Karpas-422 (cell line): ENCODE measurements around the gene SYCP3. TPM values are rescaled to one million over a fixed set of nuclear protein-coding genes. Genes with fewer than 3 reads are reported as not detected.
A peak's percentile ranks its signal among the peaks of the same experiment; 100 is the strongest.
"Not testable (repeated sequence)": the region's sequence is repeated elsewhere in the genome, so short reads cannot be mapped to it uniquely, and the experiment has no call there.

Source experiments
- DNase-seq: peaks from one replicate; pipeline ENCODE4 v3.0.0-alpha.2; 2015
- H2AFZ ChIP-seq: fragments of 200-600 bp; sonication (generic); 2 replicates; pipeline ENCODE4 v1.6.1; 2014; ENCODE audit warnings: antibody characterized with exemption, low read length, mixed read lengths
- H3K27ac ChIP-seq: fragments of 200-600 bp; sonication (generic); 2 replicates; pipeline ENCODE4 v1.5.1; 2014; ENCODE audit warnings: mild to moderate bottlenecking, low read length, moderate library complexity
- H3K27me3 ChIP-seq: fragments of 200-600 bp; sonication (generic); 2 replicates; pipeline ENCODE4 v1.6.1; 2014; ENCODE audit warnings: low read length, mixed read lengths
- H3K36me3 ChIP-seq: fragments of 200-600 bp; sonication (generic); 2 replicates; pipeline ENCODE4 v1.6.1; 2014; ENCODE audit warnings: low read length, mixed read lengths; ENCODE audit not compliant: insufficient read depth
- H3K4me1 ChIP-seq: fragments of 200-600 bp; sonication (generic); 2 replicates; pipeline ENCODE4 v1.6.1; 2014; ENCODE audit warnings: mild to moderate bottlenecking, low read length, mixed read lengths
- H3K4me2 ChIP-seq: fragments of 200-600 bp; sonication (generic); 2 replicates; pipeline ENCODE4 v1.6.1; 2014; ENCODE audit warnings: low read length, low read depth, mild to moderate bottlenecking; ENCODE audit not compliant: poor library complexity, severe bottlenecking
- H3K4me3 ChIP-seq: fragments of 200-600 bp; sonication (generic); 2 replicates; pipeline ENCODE4 v1.5.1; 2014; ENCODE audit warnings: mild to moderate bottlenecking, antibody characterized with exemption, low read length, mixed read lengths
- H3K79me2 ChIP-seq: fragments of 200-600 bp; sonication (generic); 2 replicates; pipeline ENCODE4 v1.6.1; 2014; ENCODE audit warnings: mild to moderate bottlenecking, low read length, mixed read lengths
- H3K9ac ChIP-seq: fragments of 200-600 bp; sonication (generic); 2 replicates; pipeline ENCODE4 v1.6.0; 2014; ENCODE audit warnings: low read length
- H3K9me2 ChIP-seq: fragments of 200-600 bp; sonication (generic), shearing (Covaris generic); replicated peaks from 2 replicates; pipeline ENCODE4 v1.6.0; 2014; ENCODE audit warnings: mild to moderate bottlenecking, low read length, moderate library complexity; ENCODE audit not compliant: insufficient read depth
- H3K9me3 ChIP-seq: fragments of 300-700, 200-600 bp; sonication (generic); 2 replicates; pipeline ENCODE4 v1.6.1; 2014; ENCODE audit warnings: low read length, mixed read lengths
- H4K20me1 ChIP-seq: fragments of 200-600 bp; sonication (generic); 2 replicates; pipeline ENCODE4 v1.6.1; 2014; ENCODE audit warnings: mild to moderate bottlenecking, antibody characterized with exemption, low read length, low read depth; ENCODE audit not compliant: insufficient read depth
- total RNA-seq: library from RNA; depleted of rRNA; stranded (reverse); fragments of >200 nt; shearing (Covaris generic); gene quantifications from 2 replicates; pipeline ENCODE4 v1.2.3, GENCODE V29; 2014; ENCODE audit warnings: low replicate concordance

SYCP3 gene
- total RNA-seq, 1 experiment from 2014 or later = not detected

DNA sequence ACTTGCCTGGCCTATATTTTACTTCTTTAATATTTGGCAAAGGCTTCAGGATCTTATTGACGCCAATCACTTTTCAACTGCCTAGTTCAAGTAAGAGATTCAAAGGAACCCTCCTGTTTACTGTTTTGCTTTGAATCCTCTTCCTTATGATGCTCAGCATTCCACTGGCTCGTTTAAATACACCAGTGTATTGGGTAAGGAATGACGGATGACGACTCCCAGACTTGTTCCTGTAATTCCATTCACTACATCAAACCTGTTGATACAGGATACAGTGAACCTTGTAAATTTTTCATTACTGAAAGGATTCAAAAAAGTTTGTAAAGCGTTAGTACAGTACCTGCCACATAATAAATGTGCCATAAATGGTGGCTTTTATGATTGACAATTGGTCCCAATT lies 1.7 kb upstream of the SYCP3 start:
- no peak overlapping the region for H2AFZ ChIP-seq
- no peak overlapping the region for H3K27ac ChIP-seq
- H3K36me3 ChIP-seq = no peaks in the 10 kb centered on the region
- H3K9me3 ChIP-seq = no peaks in the 10 kb centered on the region
- H3K79me2 ChIP-seq = no peaks in the 10 kb centered on the region
- no peaks in the 10 kb centered on the region for H3K4me1 ChIP-seq
- H3K27me3 ChIP-seq = no peaks in the 10 kb centered on the region
- no peak overlapping the region for H3K9ac ChIP-seq
- H3K4me3 ChIP-seq = no peak overlapping the region
- no peaks in the 10 kb centered on the region for H4K20me1 ChIP-seq
- no peak overlapping the region for H3K4me2 ChIP-seq
- no peaks in the 10 kb centered on the region for H3K9me2 ChIP-seq
- DNase-seq = no peak

DNA sequence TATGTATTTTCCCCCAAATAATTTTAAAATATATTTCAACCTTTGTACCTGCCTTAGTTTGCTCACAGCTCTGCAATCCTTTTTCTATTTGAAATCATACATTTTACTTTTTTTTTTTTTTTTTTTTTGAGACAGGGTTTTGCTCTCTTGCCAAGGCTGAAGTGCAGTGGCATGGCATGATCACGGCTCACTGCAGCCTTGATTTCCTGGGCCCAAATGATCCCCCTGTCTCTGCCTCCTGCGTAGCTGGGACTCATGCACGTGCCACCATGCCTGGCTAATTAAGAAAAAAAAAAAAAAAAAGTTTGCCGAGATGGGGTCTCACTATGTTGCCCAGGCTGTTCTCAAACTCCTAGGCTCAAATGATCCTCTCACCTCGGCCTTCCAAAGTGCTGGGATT lies 1.3 kb upstream of the SYCP3 start:
- H3K27ac ChIP-seq = no peak overlapping the region
- no peaks in the 10 kb centered on the region for H3K4me1 ChIP-seq
- H3K4me2 ChIP-seq = no peak overlapping the region
- no peaks in the 10 kb centered on the region for H3K9me2 ChIP-seq
- H3K79me2 ChIP-seq = no peaks in the 10 kb centered on the region
- peak; percentile 12 for DNase-seq
- H3K27me3 ChIP-seq = no peaks in the 10 kb centered on the region
- H2AFZ ChIP-seq = no peak overlapping the region
- H4K20me1 ChIP-seq = no peaks in the 10 kb centered on the region
- H3K9me3 ChIP-seq = no peaks in the 10 kb centered on the region
- no peak overlapping the region for H3K4me3 ChIP-seq
- no peaks in the 10 kb centered on the region for H3K36me3 ChIP-seq
- no peak overlapping the region for H3K9ac ChIP-seq

DNA sequence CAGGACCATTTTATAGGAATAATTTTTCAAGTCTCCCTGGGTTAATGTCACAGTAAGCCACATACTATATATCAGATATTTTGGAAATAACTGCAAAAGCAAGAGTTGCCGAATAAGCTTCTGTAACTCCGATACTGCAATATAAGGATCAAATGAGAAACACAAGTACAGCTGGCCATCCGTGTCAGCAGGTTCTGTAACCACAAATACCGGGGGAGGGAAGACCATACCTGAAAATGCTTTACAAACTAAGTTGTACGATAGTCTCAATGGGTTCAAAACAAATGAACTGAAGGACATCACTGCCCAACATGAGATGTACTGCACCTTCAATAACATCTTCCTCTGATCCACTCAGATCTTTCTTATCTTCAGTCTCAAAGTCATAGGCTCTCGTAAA lies 1.8 kb downstream of the SYCP3 start:
- no peak overlapping the region for H3K4me3 ChIP-seq
- H3K9ac ChIP-seq = no peak overlapping the region
- no peaks in the 10 kb centered on the region for H4K20me1 ChIP-seq
- H3K79me2 ChIP-seq = no peaks in the 10 kb centered on the region
- DNase-seq = no peak
- no peak overlapping the region for H3K27ac ChIP-seq
- H3K4me2 ChIP-seq = no peak overlapping the region
- H3K27me3 ChIP-seq = no peaks in the 10 kb centered on the region
- no peaks in the 10 kb centered on the region for H3K9me2 ChIP-seq
- no peaks in the 10 kb centered on the region for H3K4me1 ChIP-seq
- no peaks in the 10 kb centered on the region for H3K36me3 ChIP-seq
- H3K9me3 ChIP-seq = no peaks in the 10 kb centered on the region
- H2AFZ ChIP-seq = no peak overlapping the region

DNA sequence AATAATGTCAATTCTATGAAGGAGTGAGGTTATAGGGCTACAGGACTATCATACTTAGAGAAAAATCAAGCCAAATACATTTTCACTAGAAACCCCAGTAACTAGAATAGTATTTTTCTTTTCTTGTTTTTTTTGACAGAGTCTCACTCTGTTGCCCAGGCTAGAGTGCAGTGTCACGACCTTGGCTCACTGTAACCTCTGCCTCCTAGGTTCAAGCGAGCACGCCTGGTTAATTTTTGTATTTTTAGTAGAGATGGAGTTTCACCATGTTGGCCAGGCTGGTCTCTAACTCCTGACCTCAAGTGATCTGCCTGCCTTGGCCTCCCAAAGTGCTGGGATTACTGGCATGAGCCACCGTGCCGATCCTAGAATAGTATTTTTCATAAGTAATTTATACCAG lies 4.8 kb downstream of the SYCP3 start:
- H2AFZ ChIP-seq, H3K4me2 ChIP-seq, H4K20me1 ChIP-seq, H3K79me2 ChIP-seq, H3K4me3 ChIP-seq, H3K9ac ChIP-seq, H3K27me3 ChIP-seq, H3K27ac ChIP-seq, H3K4me1 ChIP-seq, H3K36me3 ChIP-seq, H3K9me2 ChIP-seq, DNase-seq, H3K9me3 ChIP-seq: not testable (repeated sequence)

DNA sequence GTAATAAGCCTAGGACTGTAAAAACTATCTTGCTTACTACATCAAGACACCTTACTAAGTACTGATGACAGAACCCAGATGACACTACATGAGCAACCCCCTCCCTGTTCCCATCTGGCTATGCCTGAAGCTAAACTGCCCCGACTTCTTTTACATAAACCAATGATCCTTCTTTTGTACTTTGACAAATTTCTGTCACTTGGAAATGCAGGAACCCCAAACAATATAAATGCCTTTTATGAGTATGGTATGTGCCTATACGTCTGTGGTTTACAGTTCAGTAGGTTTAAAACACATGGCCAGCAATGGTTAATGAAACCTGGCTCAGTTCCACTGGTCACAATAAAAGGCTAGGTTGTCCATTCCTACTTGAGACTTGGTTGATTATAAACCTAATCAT lies 6.1 kb downstream of the SYCP3 start:
- Histone ChIP-seq H4K20me1 (no peaks in the 10 kb centered on the region), H3K9me3 (no peaks in the 10 kb centered on the region), H3K27ac (no peak overlapping the region), H3K9ac (no peak overlapping the region), H3K4me2 (no peak overlapping the region), H3K4me3 (no peak overlapping the region), H3K79me2 (no peaks in the 10 kb centered on the region), H2AFZ (no peak overlapping the region), H3K36me3 (no peaks in the 10 kb centered on the region), H3K9me2 (no peaks in the 10 kb centered on the region), H3K4me1 (no peaks in the 10 kb centered on the region), H3K27me3 (no peaks in the 10 kb centered on the region)
- no peak for DNase-seq

DNA sequence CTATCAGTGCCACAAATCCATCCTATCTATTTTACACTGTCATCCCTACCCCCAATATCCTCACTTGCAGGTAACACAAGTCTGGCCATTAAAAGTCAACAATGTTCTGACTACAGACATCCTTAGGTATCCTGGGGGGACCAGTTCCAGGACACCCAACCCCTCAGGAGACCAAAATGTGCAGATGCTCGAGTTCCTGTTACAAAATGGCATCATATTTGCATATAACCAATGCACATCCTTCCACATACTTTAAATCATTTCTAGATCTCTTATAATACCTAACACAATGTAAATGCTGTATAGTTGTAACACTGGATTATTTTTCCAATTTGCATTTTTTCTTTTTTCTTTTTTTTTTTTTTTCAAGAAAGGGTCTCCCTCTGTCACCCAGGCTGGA lies 6.9 kb downstream of the SYCP3 start:
- Histone ChIP-seq H3K4me3 (no peak overlapping the region), H2AFZ (no peak overlapping the region), H3K36me3 (no peaks in the 10 kb centered on the region), H3K9me2 (no peaks in the 10 kb centered on the region), H3K4me1 (no peaks in the 10 kb centered on the region), H3K27me3 (no peaks in the 10 kb centered on the region), H3K27ac (no peak overlapping the region), H3K9ac (no peak overlapping the region), H4K20me1 (no peaks in the 10 kb centered on the region), H3K9me3 (no peaks in the 10 kb centered on the region), H3K4me2 (no peak overlapping the region), H3K79me2 (no peaks in the 10 kb centered on the region)
- DNase-seq = no peak

DNA sequence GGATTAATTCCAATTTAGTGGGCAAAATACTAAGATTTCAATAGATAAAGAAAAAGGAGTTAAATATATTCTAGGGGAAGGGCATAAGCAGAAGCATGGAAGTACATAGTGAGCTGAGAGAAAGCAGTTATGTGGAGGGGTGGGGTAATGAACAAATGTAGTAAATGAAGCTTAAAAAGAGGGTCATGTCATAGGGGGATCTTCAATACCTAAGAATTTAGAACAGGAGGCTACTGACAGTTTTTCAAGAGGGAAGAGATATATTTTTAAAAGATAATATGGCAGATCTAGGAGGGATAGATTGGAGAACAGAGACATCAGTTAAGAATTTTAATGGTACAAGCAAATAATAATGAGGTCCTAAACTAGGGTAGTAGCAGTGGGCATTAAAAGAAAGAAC lies 9.4 kb downstream of the SYCP3 start:
- no peak overlapping the region for H3K4me3 ChIP-seq
- no peaks in the 10 kb centered on the region for H3K9me2 ChIP-seq
- H2AFZ ChIP-seq = no peak overlapping the region
- no peaks in the 10 kb centered on the region for H3K27me3 ChIP-seq
- H3K4me1 ChIP-seq = no peaks in the 10 kb centered on the region
- no peak overlapping the region for H3K4me2 ChIP-seq
- no peaks in the 10 kb centered on the region for H4K20me1 ChIP-seq
- no peak overlapping the region for H3K27ac ChIP-seq
- DNase-seq = no peak
- no peaks in the 10 kb centered on the region for H3K36me3 ChIP-seq
- H3K9me3 ChIP-seq = no peaks in the 10 kb centered on the region
- H3K9ac ChIP-seq = no peak overlapping the region
- no peaks in the 10 kb centered on the region for H3K79me2 ChIP-seq

DNA sequence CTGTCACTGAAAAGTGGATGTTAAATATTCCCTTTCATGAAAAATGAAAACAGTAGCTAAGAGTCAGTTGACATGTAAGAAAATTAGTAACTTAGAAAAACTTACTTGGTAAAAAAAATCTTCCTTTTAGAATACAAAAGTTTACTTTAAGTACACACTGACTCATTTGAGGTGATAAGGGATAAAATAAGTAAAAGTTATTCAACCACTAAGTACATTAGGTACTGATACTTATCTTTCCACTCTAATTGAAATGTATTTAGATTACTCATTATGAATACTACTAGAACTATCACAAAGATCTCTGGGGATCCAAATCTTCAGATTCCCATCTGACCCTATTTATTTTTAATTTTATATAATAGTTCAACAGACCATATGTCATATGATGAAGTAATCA lies 12.2 kb downstream of the SYCP3 start:
- H3K79me2 ChIP-seq = no peaks in the 10 kb centered on the region
- H3K36me3 ChIP-seq = no peaks in the 10 kb centered on the region
- H3K9ac ChIP-seq = no peak overlapping the region
- no peaks in the 10 kb centered on the region for H4K20me1 ChIP-seq
- H3K4me2 ChIP-seq = no peak overlapping the region
- H3K4me3 ChIP-seq = no peak overlapping the region
- H3K27ac ChIP-seq = no peak overlapping the region
- H3K27me3 ChIP-seq = no peaks in the 10 kb centered on the region
- H3K9me2 ChIP-seq = no peaks in the 10 kb centered on the region
- no peaks in the 10 kb centered on the region for H3K9me3 ChIP-seq
- DNase-seq = no peak
- H3K4me1 ChIP-seq = no peaks in the 10 kb centered on the region
- H2AFZ ChIP-seq = no peak overlapping the region

DNA sequence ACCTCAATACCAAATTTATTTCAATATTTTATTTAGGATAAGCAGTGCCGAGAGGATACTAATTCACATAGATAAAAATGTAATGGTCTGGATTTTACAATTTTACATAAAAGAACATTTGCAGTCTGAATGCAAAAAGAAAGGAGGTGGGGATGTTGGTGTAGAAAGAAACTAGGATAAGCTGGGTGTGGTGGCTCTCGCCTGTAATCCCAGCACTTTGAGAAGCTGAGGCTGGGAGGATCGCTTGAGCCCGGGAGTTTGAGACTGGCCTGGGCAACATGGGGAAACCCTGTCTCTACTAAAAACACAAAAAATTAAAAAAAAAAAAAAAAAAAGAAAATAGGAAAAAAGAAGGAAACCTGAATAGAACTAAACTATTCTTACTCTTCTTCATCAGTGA lies 16.9 kb downstream of the SYCP3 start:
- Histone ChIP-seq H3K9me2 (no peaks in the 10 kb centered on the region), H3K4me1 (no peaks in the 10 kb centered on the region), H3K27ac (no peak overlapping the region), H3K4me3 (no peak overlapping the region), H3K4me2 (no peak overlapping the region), H2AFZ (no peak overlapping the region), H3K36me3 (no peaks in the 10 kb centered on the region), H3K9ac (no peak overlapping the region), H3K27me3 (no peaks in the 10 kb centered on the region), H3K79me2 (no peaks in the 10 kb centered on the region), H3K9me3 (no peaks in the 10 kb centered on the region), H4K20me1 (no peaks in the 10 kb centered on the region)
- DNase-seq = no peak
